HG03460 (cell line): Measurements from ENCODE around the gene TRIP13.
A peak's percentile ranks its signal among the peaks of the same experiment; 100 is the strongest.
"Not testable (repeated sequence)": the region's sequence is repeated elsewhere in the genome, so short reads cannot be mapped to it uniquely, and the experiment has no call there.

ENCODE experiments used
- ATAC-seq: cut with Tn5 transposase; IDR thresholded peaks from one replicate; pipeline ENCODE4 v1.9.1; 2021; ENCODE audit not compliant: unreplicated experiment

Gene TRIP13

DNA sequence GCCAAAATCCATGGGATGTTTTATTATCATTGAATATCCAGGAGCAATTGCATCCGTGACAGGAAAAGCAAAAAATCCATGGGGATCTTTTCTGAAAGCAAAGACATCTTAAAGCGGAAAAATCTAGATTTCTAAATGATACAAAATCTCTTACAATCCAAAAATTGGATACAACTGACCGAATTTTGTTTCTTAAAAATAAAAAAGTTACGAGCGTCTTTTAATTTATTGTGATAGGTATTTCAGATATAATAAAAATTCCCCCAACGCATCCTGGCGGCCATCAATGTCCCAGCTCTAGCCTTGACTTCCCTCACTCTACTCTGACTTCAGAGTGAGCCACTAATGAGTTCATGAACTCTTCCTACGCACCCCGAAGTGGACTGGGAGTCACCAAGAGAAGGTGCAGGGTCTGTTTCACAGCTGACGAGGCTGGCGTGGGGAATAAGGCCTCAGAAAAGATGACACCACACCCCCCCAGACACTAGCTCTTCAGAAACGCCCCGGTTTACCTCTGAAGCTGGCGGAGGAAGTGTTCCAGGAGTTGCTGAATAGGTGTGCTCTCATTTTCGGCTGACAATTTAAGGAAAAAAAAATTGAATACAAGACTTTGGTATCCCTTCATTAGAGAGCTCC is 3.5 kb upstream of the TRIP13 start:
- no peak for ATAC-seq

DNA sequence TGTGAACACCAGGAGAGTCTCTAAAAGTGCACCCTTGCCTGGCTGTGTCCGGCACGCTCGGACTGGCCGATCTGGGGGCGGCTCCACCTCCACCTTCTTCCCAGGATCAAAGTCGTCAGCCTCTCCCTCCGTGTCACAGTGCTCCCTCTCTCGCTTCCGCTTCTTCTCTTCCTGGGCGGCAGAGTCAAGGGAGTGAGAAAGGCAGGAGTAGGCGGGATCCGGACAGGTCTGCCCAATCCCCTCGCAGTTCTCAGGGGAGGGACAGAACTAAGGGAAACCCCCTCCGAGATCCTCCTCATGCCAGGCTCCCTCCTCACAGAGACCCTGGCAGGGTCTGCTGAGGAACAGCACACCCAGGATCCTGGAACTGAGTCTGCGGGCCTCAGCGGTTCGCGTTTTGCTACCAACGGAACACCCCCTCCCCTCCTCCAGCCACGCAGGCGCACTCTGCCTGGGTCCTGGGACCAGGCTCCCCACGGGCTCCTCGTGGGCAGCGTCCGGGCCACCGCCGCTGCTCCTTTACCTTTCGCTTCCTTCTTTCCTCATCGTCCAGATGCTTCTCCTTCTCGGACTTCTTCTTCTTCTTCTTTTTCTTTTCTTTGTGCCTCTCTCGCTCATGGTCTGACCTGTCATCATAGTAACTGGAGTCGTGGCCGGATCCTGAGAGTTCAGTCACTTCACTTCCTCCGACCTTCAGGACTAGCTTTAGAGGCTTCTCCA is 1.4 kb upstream of the TRIP13 start:
- ATAC-seq: no peak

DNA sequence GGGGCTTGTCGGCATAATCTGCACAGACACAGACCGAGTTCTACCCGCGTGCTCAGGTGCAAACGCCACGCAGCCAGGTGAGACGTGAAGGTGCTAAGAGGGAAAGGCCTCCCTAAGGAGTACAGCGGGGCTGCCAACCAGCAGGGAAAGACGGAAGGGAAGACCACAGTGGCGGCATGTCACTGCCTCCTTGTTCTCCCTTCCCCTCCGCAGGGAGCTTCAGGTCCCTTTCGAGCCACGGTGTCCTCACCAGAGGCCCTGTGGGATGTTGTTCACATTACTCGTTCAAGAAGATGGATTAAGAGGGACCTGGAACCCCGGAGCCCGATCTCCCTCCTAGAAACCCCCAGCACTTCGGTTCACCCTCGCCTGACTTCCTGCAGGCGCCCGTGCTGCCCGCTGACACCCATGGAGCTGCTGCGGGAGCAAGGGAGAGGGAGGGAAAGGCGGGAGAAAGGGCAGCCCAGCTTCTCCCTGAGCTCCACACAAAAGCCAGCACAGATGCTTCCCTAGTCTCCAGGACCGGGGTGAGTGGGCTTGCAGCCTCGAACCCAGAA is 769 bp upstream of the TRIP13 start:
- peak; percentile 14 for ATAC-seq

DNA sequence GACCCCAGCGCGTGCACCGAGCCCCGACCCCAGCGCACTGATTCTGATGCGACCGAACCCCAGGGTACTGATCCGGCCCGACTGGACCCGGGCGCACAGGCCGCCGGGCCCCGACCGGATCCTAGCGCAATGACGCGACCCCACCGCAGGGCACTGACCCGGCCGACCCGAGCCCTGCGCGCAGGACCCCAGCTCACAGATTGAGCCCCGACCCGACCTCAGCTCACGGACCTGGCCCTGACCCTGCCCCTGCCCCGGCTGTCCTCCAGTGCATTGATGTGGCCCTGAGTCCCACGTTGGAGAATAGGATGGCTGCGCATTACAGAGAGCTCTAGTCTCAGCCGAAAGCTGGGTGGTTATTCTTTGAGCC is 438 bp downstream of the TRIP13 start:
- ATAC-seq: peak; percentile 17

DNA sequence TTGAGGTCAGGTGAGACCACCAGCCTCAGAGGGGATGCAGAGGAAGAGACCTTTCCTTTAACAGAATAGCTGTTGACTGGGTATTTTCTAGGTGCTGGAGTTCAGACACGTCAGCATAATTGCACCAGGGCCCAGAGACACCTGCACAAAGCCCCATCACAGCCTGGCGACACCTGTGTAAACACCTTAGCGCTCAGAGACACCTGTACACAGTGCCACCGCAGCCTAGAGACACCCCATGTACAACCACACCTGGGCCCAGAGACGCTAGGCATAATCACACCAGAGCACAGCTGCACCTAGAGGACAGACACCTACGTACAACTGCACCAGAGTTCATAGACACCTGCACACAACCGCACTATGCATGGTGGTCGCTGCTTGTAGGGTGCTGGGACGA is 1.0 kb downstream of the TRIP13 start:
- no peak for ATAC-seq

DNA sequence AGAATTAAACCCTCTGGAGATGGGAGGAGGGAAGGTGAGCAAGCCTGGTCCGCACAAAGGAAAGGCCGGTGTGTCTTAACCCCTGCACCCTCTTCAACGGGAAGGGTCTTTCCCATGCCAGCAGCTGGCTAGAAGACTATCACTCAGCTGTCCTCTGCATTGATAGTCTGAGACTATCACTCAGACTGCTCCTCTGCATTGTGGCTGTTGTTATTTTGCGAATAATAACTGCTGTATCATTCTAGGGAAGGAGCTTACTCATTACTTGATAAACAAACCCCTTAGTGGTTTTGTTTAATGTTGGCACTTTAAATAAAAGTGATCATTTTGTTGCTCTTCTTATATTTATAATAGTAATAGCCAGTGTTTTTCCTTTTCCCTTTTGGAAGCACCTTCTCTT is 8.1 kb downstream of the TRIP13 start:
- ATAC-seq: no peak

DNA sequence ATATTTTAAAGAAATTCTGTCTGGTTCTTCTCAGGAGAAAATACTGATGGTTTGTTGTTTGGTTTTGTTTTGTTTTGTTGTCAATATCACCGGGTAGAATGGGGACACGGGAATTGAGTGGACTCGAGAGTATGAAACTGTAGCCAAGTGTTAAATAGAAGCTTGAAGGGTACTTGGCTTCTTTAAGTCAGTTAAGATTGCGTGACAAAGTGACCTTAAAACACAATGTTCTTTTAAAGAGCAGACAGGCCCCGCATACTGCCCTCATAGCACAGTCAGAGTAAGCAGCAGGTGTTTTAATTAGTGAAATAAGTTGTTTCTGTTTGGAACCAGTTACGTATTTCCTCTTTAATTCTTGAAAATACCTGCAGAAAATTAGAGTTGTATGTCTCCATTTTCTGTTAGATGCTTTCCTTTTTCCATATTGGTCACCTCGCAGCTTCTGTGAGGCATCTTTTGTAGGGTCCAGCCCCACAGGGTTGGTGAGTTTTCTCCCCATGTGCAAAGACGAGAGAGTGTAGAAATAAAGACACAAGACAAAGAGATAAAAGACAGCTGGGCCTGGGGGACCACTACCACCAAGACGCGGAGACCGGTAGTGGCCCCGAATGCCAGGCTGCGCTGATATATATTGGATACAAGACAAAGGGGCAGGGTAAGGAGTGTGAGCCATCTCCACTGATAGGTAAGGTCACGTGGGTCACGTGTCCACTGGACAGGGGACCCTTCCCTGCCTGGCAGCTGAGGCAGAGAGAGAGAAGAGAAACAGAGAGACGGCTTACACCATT is 9.6 kb downstream of the TRIP13 start:
- no peak for ATAC-seq

DNA sequence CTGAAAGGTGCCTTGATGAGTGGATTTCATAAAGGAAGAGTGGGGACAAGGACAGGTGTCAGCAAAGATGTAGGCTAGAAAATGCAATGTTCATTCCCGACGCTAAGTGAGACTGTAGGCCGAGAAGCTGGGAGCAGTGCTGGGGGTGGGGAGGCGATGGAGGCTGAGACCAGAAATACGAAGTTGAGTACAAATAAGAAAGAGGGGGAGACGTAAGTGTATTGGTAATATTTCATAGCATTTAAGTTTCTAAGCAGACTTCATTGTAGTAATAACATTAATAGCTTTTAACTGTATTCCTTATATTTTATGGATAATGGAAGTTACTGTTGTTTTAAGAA is 11.0 kb downstream of the TRIP13 start:
- ATAC-seq: no peak

DNA sequence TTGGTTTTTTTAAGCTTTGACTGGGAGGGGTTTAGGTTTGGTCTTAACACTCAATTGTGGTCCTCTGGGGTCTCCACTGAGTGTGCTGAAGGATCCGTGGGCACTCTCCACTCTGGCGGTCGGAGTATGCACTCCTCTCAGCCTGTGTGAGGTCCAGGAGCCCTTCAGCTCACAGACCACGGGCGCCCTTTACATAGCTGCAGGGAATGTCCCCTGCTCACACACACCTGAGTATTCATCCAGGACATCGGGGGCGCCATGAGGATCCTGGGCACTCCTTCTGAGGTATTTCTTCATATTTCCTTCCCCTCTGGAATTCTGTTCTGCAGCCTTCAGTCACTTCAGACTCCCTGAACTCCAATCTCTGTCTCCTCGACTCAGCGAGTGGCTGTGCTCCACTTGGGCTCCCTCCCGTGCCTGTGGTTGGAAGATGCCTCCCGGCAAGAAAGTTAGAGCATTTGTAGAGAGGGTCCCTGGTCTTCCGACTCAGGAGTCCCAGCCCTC is 12.5 kb downstream of the TRIP13 start:
- no peak for ATAC-seq

DNA sequence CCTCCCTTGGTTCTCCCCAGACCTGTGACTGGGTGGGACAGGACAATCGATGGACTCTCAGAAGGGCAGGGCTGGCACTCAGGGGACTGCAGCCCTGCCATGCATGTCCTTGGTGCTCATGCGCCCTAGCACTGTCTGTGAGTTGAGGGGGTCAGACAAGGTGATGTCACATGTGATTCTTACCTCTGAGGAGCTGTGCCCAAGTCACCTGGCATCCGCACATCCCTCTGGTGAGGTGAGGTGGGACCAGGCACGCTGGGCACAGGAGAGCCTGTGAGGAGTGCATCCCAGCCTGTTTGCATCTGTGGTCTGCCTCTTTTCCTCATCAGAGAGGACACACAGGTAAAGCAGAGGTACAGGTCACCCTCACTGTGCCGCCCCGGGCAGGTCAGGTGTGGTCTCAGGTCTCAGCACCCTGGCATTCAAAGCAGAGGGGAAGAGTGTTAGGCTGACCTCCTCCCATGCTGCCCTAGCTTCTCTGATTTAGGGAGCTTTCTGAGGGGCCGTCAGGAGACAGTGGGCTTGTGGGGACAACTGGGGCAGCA is 14.8 kb downstream of the TRIP13 start:
- ATAC-seq: no peak

DNA sequence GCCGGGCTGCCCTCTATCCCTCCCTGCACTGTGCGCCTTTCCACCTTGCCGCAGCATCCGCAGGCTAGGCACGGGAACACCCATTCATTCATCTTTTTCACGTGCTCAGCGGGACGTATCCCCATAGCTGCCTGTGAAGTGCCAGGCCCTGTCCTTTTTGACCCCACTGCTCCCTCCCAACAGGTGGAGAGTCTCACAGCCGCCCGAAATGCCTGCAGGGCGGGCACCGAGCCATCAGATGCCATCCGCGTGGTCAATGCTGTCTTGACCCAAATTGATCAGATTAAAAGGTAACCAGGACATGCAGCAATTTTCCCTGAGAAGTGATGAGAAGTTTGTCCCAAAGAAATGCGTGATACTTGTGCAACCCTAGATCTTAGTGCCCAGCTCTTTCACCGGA is 15.5 kb downstream of the TRIP13 start:
- no peak for ATAC-seq

DNA sequence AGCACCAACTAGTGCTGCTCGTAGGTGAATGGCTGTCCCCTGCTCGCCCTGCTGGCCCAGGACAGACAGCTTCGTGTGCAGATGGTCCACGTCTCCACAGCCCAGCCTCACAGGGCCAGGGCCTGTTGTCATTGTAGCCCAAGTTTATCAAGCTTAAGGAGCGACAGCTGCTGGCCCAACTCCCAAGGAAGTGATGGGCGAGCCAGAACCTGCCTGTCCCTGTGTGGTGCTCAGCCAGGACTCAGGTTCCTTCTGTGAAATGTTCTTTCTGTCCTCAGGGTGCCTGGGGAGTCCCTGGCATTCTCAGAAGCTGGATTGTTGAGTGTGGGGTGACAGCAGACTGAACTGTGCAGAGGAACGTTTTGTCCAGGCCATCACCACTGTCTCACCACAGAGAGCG is 16.4 kb downstream of the TRIP13 start:
- ATAC-seq: no peak

DNA sequence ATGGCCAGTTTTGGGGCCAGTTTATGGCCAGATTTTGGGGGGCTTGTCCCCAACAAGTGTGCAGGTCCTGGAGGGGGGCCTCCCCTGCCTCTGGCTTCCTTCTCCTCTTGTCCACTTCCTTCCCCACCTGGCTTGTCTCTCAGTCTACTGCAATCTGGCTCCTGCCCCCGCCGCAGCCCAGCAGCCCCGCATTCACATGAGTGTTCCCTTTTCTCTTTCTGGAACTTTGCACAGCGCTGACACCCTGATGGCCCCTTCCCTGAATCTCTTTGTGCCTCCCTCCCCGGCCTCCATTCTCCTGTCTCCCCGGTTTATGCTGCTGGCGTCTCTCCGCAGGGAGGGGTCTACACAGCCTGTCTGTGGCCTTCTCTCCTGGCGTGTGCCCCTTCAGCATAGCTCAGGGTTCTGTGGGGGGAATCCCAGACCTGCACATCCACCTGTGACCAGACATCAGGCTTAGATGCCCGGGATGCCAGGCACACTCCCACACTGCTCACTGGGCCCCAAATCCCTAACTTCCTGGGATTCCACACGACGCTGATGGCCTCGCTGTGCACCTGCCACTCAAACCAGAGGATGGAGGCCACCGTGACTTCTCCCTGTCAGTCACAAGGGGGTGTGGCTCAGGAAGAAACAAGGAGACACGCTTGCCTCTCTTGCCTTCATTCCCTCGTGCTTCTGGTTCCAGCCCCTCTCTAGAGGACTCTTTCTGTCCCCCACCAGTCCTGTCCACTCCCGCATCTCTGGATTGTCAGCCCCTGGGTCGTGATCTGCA is 17.5 kb downstream of the TRIP13 start:
- ATAC-seq: no peak

DNA sequence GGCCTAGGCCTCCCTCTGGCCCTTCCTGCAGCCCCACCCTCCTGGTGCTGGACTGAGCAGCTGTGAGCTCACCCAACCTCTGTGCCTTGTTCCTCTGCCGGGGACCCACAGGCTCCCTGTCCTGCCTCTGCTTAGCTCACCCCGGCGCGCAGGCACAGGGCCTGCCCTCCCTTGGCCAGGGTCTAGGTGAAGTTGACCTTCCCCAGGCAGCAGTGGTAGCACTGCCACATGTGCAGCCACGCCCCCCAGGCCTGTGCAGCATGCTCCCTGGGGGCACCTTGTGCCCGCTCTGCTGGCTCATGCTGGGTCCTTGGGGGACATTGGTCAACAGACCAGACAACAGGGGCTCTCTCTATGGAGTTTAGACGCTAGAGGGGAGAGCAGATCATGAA is 18.1 kb downstream of the TRIP13 start:
- no peak for ATAC-seq

DNA sequence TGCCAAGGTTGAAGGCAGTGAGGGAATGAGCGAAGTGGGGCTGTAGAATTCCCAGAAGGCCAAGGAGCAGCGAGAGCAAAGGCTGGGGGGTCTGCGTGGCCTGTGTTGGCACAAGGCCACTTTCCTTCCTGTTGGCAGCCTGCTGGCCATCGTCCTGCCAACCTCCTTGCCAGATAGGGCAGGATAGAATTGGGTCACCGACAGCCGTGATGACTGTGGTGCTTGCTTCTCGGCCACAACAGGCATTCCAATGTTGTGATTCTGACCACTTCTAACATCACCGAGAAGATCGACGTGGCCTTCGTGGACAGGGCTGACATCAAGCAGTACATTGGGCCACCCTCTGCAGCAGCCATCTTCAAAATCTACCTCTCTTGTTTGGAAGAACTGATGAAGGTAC is 18.9 kb downstream of the TRIP13 start:
- no peak for ATAC-seq

DNA sequence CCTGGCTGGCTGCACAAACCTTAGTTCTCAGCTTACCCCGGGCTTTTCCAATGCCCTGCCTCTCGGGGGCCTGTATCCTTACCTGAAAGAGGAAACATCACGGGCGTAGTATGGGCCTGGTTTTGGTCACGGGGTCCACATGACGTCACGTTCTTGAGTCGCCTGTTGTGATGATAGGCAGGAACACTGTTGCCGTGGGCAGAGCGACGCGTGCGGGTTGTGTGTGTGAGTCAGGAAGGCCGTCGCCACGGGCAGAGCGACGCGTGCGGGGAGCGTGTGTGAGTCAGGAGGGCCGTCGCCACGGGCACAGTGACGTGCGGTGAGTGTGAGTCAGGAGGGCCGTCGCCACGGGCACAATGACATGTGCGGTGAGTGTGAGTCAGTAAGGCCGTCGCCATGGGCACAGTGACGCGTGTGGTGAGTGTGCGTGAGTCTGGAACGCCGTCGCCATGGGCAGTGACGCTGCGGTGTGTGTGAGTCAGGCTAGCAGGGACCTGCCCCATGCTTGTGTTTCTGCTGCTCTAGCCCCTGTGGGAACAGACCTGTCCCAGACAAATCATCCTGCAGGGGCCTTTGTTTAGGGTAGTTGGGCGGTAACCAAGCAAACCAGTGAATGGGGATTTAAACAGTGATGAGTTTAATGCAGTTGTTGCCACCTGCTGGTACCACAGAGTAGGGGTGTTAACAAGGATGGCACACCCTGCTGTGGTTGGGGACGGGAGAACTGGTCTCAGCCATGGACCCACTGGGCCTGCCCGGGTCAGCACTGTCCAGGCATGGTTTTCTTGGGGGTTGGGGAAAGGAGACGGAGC is 19.8 kb downstream of the TRIP13 start:
- ATAC-seq: no peak

DNA sequence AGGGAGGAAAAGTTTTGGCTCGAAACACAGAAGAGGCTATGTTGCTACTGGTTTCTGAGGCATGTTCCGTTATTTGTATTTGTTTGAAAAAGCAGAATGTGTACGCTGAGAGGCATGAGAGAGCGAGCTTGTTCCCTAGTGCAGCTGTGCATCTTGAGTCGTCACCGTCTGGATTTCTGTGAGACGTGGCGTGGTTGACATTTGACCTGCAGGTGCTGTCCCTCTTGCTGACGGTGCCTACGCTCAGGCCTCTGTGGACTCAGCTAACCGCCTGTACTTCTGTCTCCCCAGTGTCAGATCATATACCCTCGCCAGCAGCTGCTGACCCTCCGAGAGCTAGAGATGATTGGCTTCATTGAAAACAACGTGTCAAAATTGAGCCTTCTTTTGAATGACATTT is 21.5 kb downstream of the TRIP13 start:
- ATAC-seq: no peak

DNA sequence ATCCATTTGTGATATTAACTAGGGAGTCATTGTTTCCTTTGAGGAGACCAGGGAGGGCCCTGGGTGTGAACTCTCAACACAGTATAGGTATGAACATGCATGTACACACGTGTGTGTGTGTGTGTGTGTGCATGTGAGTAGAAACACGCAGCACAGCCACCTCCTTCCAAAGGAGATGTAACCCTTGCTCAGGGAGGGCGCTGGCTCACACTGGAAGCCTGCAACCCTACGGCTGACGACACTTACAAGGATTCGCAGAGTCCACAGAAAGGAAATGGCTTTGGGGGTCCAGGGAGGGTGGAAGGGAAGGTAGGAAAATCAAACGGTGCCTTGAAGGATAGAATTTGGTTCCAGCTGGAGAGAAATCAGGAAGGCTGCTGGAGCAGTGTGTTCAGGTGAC is 21.9 kb downstream of the TRIP13 start:
- ATAC-seq: no peak

DNA sequence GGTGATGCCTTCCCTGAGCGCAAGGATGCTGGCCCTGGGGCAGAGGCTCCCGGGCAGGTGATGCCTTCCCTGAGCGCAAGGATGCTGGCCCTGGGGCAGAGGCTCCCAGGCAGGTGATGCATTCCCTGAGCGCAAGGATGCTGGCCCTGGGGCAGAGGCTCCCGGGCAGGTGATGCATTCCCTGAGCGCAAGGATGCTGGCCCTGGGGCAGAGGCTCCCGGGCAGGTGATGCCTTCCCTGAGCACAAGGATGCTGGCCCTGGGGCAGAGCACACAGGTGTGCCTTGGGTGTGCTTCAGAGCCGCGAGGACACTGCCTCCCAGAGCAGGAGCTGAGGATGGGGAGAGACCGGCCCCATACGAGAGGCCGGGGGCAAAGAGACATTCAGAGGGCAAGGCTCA is 22.7 kb downstream of the TRIP13 start:
- ATAC-seq: not testable (repeated sequence)

DNA sequence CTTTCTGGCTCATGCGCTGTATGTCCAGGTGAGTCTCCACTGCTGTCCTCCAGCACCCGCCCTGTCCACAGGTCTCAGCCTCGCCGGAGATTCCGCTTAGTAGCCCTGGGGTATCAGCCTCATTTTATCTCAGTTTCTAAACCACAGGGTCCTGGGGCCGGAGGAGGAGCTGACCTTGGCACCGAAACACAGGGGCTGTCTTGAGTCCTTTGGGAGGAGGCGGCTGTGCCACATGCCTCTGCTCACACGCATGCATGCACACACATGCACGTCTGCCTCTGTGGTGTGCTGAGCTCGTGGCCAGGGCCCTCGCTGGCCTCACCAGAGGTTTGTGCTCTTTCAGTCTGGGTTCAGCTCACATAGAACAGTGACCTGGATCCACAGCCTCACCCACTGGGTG is 23.3 kb downstream of the TRIP13 start:
- ATAC-seq: no peak
